MM.1S (cell line): ENCODE data around the gene NTSR1.

Experiments
- DNase-seq: peaks from one replicate; pipeline ENCODE4 v3.0.0-alpha.2; 2015
- H2AFZ ChIP-seq: fragments of 300-600 bp; sonication (generic); 2 replicates; pipeline ENCODE4 v1.6.0; 2016; ENCODE audit warnings: antibody characterized with exemption, low read length
- H3F3A ChIP-seq: fragments of 300-600 bp; sonication (generic); 2 replicates; pipeline ENCODE4 v1.6.1; 2016; ENCODE audit warnings: mild to moderate bottlenecking, antibody characterized with exemption, low read length, moderate library complexity, mixed read lengths; ENCODE audit not compliant: insufficient read depth
- H3K27ac ChIP-seq: fragments of 300-600 bp; sonication (generic); 2 replicates; pipeline ENCODE4 v1.5.1; 2016; ENCODE audit warnings: mild to moderate bottlenecking, low read length
- H3K27me3 ChIP-seq: fragments of 300-600 bp; sonication (generic); replicated peaks from 2 replicates; pipeline ENCODE4 v1.6.0; 2016; ENCODE audit warnings: low read length; ENCODE audit not compliant: insufficient read depth
- H3K36me3 ChIP-seq: fragments of 300-600 bp; sonication (generic); replicated peaks from 2 replicates; pipeline ENCODE4 v1.6.1; 2016; ENCODE audit warnings: mild to moderate bottlenecking, low read length, mixed read lengths; ENCODE audit not compliant: insufficient read depth
- H3K4me1 ChIP-seq: fragments of 300-600 bp; sonication (generic); 2 replicates; pipeline ENCODE4 v1.6.1; 2016; ENCODE audit warnings: low read length, mixed read lengths
- H3K4me2 ChIP-seq: fragments of 300-600 bp; sonication (generic); 2 replicates; pipeline ENCODE4 v1.6.0; 2016; ENCODE audit warnings: low read depth, low read length
- H3K4me3 ChIP-seq: fragments of 300-600 bp; sonication (generic); 2 replicates; pipeline ENCODE4 v1.5.1; 2016; ENCODE audit warnings: low read length, mixed read lengths
- H3K79me2 ChIP-seq: fragments of 300-600 bp; sonication (generic); 2 replicates; pipeline ENCODE4 v1.6.1; 2016; ENCODE audit warnings: mixed run types, low read length, mixed read lengths
- H3K9ac ChIP-seq: fragments of 300-600 bp; sonication (generic); 2 replicates; pipeline ENCODE4 v1.6.1; 2016; ENCODE audit warnings: low read length, mixed read lengths
- H3K9me2 ChIP-seq: fragments of 300-600 bp; sonication (generic); replicated peaks from 2 replicates; pipeline ENCODE4 v1.6.1; 2016; ENCODE audit warnings: mild to moderate bottlenecking, low read length, mixed read lengths; ENCODE audit not compliant: insufficient read depth
- H3K9me3 ChIP-seq: fragments of 300-600 bp; sonication (generic); replicated peaks from 2 replicates; pipeline ENCODE4 v1.6.1; 2016; ENCODE audit warnings: mild to moderate bottlenecking, low read length, mixed read lengths; ENCODE audit not compliant: insufficient read depth
- H4K20me1 ChIP-seq: fragments of 300-600 bp; sonication (generic); 2 replicates; pipeline ENCODE4 v1.6.1; 2016; ENCODE audit warnings: mild to moderate bottlenecking, low read length, moderate library complexity, mixed read lengths; ENCODE audit not compliant: insufficient read depth
- CTCF ChIP-seq: fragments of 300-600 bp; sonication (generic); IDR thresholded peaks from 2 replicates; pipeline ENCODE4 v1.5.1; 2016; ENCODE audit warnings: antibody characterized with exemption, low read length, mixed read lengths
- EZH2 ChIP-seq: fragments of 300-600 bp; sonication (generic); optimal IDR thresholded peaks from 2 replicates; pipeline ENCODE3; 2017; ENCODE audit warnings: low read depth, mild to moderate bottlenecking, antibody characterized with exemption, low read length, mixed read lengths
- EZH2phosphoT487 ChIP-seq: fragments of 300-600 bp; sonication (generic); IDR thresholded peaks from 2 replicates; pipeline ENCODE4 v1.6.1; 2018; ENCODE audit warnings: antibody characterized with exemption, low read length

NTSR1 gene

GRCh38 chr20:62710221-62710885 is 1.7 kb downstream of the NTSR1 start:
- no peak overlapping the region for H3K4me2 ChIP-seq
- H3K9me3 ChIP-seq, result no peaks in the 10 kb centered on the region

GRCh38 chr20:62710886-62711702 is 2.5 kb downstream of the NTSR1 start:
- TF ChIP-seq CTCF (no peak), EZH2phosphoT487 (no peak), EZH2 (no peak)
- H3K36me3 ChIP-seq, result no peaks in the 10 kb centered on the region
- H3F3A ChIP-seq, result no peaks in the 10 kb centered on the region
- H4K20me1 ChIP-seq, result no peaks in the 10 kb centered on the region
- H3K9me3 ChIP-seq, result no peaks in the 10 kb centered on the region
- no peak for DNase-seq
- no peaks in the 10 kb centered on the region for H3K79me2 ChIP-seq
- no peak overlapping the region for H3K4me3 ChIP-seq
- peaks cover 96% of the 10 kb centered on the region for H3K27me3 ChIP-seq
- no peak overlapping the region for H2AFZ ChIP-seq
- no peak overlapping the region for H3K4me2 ChIP-seq
- H3K9me2 ChIP-seq, result no peaks in the 10 kb centered on the region
- no peak overlapping the region for H3K9ac ChIP-seq
- no peak overlapping the region for H3K27ac ChIP-seq
- H3K4me1 ChIP-seq, result no peaks in the 10 kb centered on the region

More at GRCh38 chr20:62710221-62710885, 1.7 kb downstream of the NTSR1 start:
- peaks cover 96% of the 10 kb centered on the region for H3K27me3 ChIP-seq
- H2AFZ ChIP-seq, result no peak overlapping the region
- no peak overlapping the region for H3K9ac ChIP-seq
- H4K20me1 ChIP-seq, result no peaks in the 10 kb centered on the region
- no peaks in the 10 kb centered on the region for H3K36me3 ChIP-seq
- no peaks in the 10 kb centered on the region for H3K79me2 ChIP-seq
- H3F3A ChIP-seq, result no peaks in the 10 kb centered on the region
- no peaks in the 10 kb centered on the region for H3K4me1 ChIP-seq
- H3K4me3 ChIP-seq, result no peak overlapping the region
- H3K27ac ChIP-seq, result no peak overlapping the region
- H3K9me2 ChIP-seq, result no peaks in the 10 kb centered on the region
- TF ChIP-seq CTCF (no peak), EZH2 (no peak), EZH2phosphoT487 (no peak)
- DNase-seq, result no peak

DNA sequence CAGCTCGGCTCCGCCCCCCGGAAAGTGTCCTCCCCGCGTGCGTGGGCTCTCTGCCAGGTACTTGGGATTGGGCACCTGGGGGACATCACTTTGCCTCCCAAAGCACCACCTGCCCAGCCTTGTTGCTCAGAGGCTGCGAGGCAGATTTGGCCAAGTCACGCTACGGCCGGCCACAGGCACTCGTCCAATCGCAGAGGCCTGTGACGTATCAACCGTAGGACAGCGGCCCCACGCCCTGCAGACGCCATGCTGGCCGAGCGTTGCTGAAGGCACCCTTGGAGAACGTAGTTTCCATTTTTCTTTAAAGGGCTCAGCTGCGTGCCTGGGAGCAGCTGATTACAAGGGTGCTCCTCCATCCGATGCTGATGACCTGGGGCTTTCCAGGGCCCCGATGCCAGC is 3.1 kb downstream of the NTSR1 start:
- H3K36me3 ChIP-seq, result no peaks in the 10 kb centered on the region
- H2AFZ ChIP-seq, result no peak overlapping the region

More for the DNA sequence above, 3.1 kb downstream of the NTSR1 start:
- no peak overlapping the region for H3K4me3 ChIP-seq
- H3K4me2 ChIP-seq, result no peak overlapping the region
- no peak overlapping the region for H3K27ac ChIP-seq
- H3F3A ChIP-seq, result no peaks in the 10 kb centered on the region
- no peak overlapping the region for H3K9ac ChIP-seq
- DNase-seq, result no peak
- peaks cover 96% of the 10 kb centered on the region for H3K27me3 ChIP-seq
- H3K9me3 ChIP-seq, result no peaks in the 10 kb centered on the region
- no peaks in the 10 kb centered on the region for H3K79me2 ChIP-seq
- H4K20me1 ChIP-seq, result no peaks in the 10 kb centered on the region
- H3K4me1 ChIP-seq, result no peaks in the 10 kb centered on the region
- TF ChIP-seq EZH2phosphoT487 (no peak), EZH2 (no peak), CTCF (no peak)
- H3K9me2 ChIP-seq, result no peaks in the 10 kb centered on the region
